Measurements from ENCODE around the gene DGAT2L6.

DGAT2L6 gene

GRCh38 chrX:70166601-70167590 lies 10.4 kb upstream of the DGAT2L6 start:
- H3K36me3 ChIP-seq (ENCODE audit: control insufficient read depth in 1 of 2, insufficient read depth in 2 of 2, low read length in 2 of 2) = peaks cover 7 to 13% of the 10 kb centered on the region in 2 donors
- no peak overlapping the region for H3K27ac ChIP-seq (ENCODE audit: low read length)
- H3K4me1 ChIP-seq (ENCODE audit: control insufficient read depth in 1 of 2, insufficient read depth in 2 of 2, low read length in 2 of 2) = peaks cover 0 to 4% of the 10 kb centered on the region in 2 donors
- H3K9me3 ChIP-seq (ENCODE audit: control insufficient read depth in 1 of 2, low read length in 2 of 2) = no peaks in the 10 kb centered on the region
- H3K27me3 ChIP-seq (ENCODE audit: low read depth, low read length) = no peaks in the 10 kb centered on the region
- H3K4me3 ChIP-seq (ENCODE audit: low read depth in 1 of 2, low read length in 2 of 2) = no peak overlapping the region

GRCh38 chrX:70168238-70169188 lies 8.8 kb upstream of the DGAT2L6 start:
- peak overlapping the region in 1 of 2 donors; percentile 11 for H3K4me3 ChIP-seq (ENCODE audit: low read depth in 1 of 2, low read length in 2 of 2)
- H3K9me3 ChIP-seq (ENCODE audit: control insufficient read depth in 1 of 2, low read length in 2 of 2) = no peaks in the 10 kb centered on the region
- H3K27me3 ChIP-seq (ENCODE audit: low read depth, low read length) = no peaks in the 10 kb centered on the region
- H3K27ac ChIP-seq (ENCODE audit: low read length) = peak overlapping the region; percentile 4
- peaks cover 0 to 4% of the 10 kb centered on the region in 2 donors for H3K4me1 ChIP-seq (ENCODE audit: control insufficient read depth in 1 of 2, insufficient read depth in 2 of 2, low read length in 2 of 2)
- H3K36me3 ChIP-seq (ENCODE audit: control insufficient read depth in 1 of 2, insufficient read depth in 2 of 2, low read length in 2 of 2) = peaks cover 7 to 13% of the 10 kb centered on the region in 2 donors

GRCh38 chrX:70169281-70169680 lies 8.0 kb upstream of the DGAT2L6 start:
- H3K9me3 ChIP-seq (ENCODE audit: control insufficient read depth in 1 of 2, low read length in 2 of 2) = no peaks in the 10 kb centered on the region
- H3K36me3 ChIP-seq (ENCODE audit: control insufficient read depth in 1 of 2, insufficient read depth in 2 of 2, low read length in 2 of 2) = peaks cover 7 to 13% of the 10 kb centered on the region in 2 donors
- no peaks in the 10 kb centered on the region for H3K27me3 ChIP-seq (ENCODE audit: low read depth, low read length)
- no peak overlapping the region for H3K4me3 ChIP-seq (ENCODE audit: low read depth in 1 of 2, low read length in 2 of 2)
- no peak overlapping the region for H3K27ac ChIP-seq (ENCODE audit: low read length)
- peaks cover 0 to 4% of the 10 kb centered on the region in 2 donors for H3K4me1 ChIP-seq (ENCODE audit: control insufficient read depth in 1 of 2, insufficient read depth in 2 of 2, low read length in 2 of 2)

GRCh38 chrX:70171624-70172023 lies 5.7 kb upstream of the DGAT2L6 start:
- Histone ChIP-seq H3K9me3 (ENCODE audit: control insufficient read depth in 1 of 2, low read length in 2 of 2) (no peaks in the 10 kb centered on the region), H3K4me1 (ENCODE audit: control insufficient read depth in 1 of 2, insufficient read depth in 2 of 2, low read length in 2 of 2) (peaks cover 0 to 4% of the 10 kb centered on the region in 2 donors), H3K27ac (ENCODE audit: low read length) (no peak overlapping the region), H3K27me3 (ENCODE audit: low read depth, low read length) (no peaks in the 10 kb centered on the region), H3K36me3 (ENCODE audit: control insufficient read depth in 1 of 2, insufficient read depth in 2 of 2, low read length in 2 of 2) (no peaks in the 10 kb centered on the region), H3K4me3 (ENCODE audit: low read depth in 1 of 2, low read length in 2 of 2) (no peak overlapping the region)

- Histone ChIP-seq H3K4me1 (ENCODE audit: control insufficient read depth in 1 of 2, insufficient read depth in 2 of 2, low read length in 2 of 2) (peaks cover 0 to 4% of the 10 kb centered on the region in 2 donors), H3K27me3 (ENCODE audit: low read depth, low read length) (no peaks in the 10 kb centered on the region), H3K9me3 (ENCODE audit: control insufficient read depth in 1 of 2, low read length in 2 of 2) (no peaks in the 10 kb centered on the region), H3K4me3 (ENCODE audit: low read depth in 1 of 2, low read length in 2 of 2) (no peak overlapping the region), H3K27ac (ENCODE audit: low read length) (no peak overlapping the region), H3K36me3 (ENCODE audit: control insufficient read depth in 1 of 2, insufficient read depth in 2 of 2, low read length in 2 of 2) (no peaks in the 10 kb centered on the region)
Measured at GRCh38 chrX:70172221-70172620, 5.1 kb upstream of the DGAT2L6 start.

GRCh38 chrX:70172964-70173363 lies 4.3 kb upstream of the DGAT2L6 start:
- Histone ChIP-seq H3K4me3 (ENCODE audit: low read depth in 1 of 2, low read length in 2 of 2) (no peak overlapping the region), H3K36me3 (ENCODE audit: control insufficient read depth in 1 of 2, insufficient read depth in 2 of 2, low read length in 2 of 2) (no peaks in the 10 kb centered on the region), H3K4me1 (ENCODE audit: control insufficient read depth in 1 of 2, insufficient read depth in 2 of 2, low read length in 2 of 2) (peaks cover 0 to 4% of the 10 kb centered on the region in 2 donors), H3K27ac (ENCODE audit: low read length) (no peak overlapping the region), H3K27me3 (ENCODE audit: low read depth, low read length) (no peaks in the 10 kb centered on the region), H3K9me3 (ENCODE audit: control insufficient read depth in 1 of 2, low read length in 2 of 2) (no peaks in the 10 kb centered on the region)

- no peaks in the 10 kb centered on the region for H3K9me3 ChIP-seq (ENCODE audit: control insufficient read depth in 1 of 2, low read length in 2 of 2)
- H3K36me3 ChIP-seq (ENCODE audit: control insufficient read depth in 1 of 2, insufficient read depth in 2 of 2, low read length in 2 of 2) = no peaks in the 10 kb centered on the region
- H3K27me3 ChIP-seq (ENCODE audit: low read depth, low read length) = no peaks in the 10 kb centered on the region
- no peak overlapping the region for H3K4me3 ChIP-seq (ENCODE audit: low read depth in 1 of 2, low read length in 2 of 2)
- no peak overlapping the region for H3K27ac ChIP-seq (ENCODE audit: low read length)
- H3K4me1 ChIP-seq (ENCODE audit: control insufficient read depth in 1 of 2, insufficient read depth in 2 of 2, low read length in 2 of 2) = no peaks in the 10 kb centered on the region
Measured at GRCh38 chrX:70174754-70175153, 2.5 kb upstream of the DGAT2L6 start.

GRCh38 chrX:70175338-70175737 lies 1.9 kb upstream of the DGAT2L6 start:
- Histone ChIP-seq H3K4me1 (ENCODE audit: control insufficient read depth in 1 of 2, insufficient read depth in 2 of 2, low read length in 2 of 2) (no peaks in the 10 kb centered on the region), H3K27ac (ENCODE audit: low read length) (no peak overlapping the region), H3K9me3 (ENCODE audit: control insufficient read depth in 1 of 2, low read length in 2 of 2) (no peaks in the 10 kb centered on the region), H3K36me3 (ENCODE audit: control insufficient read depth in 1 of 2, insufficient read depth in 2 of 2, low read length in 2 of 2) (no peaks in the 10 kb centered on the region), H3K4me3 (ENCODE audit: low read depth in 1 of 2, low read length in 2 of 2) (no peak overlapping the region), H3K27me3 (ENCODE audit: low read depth, low read length) (no peaks in the 10 kb centered on the region)

- Histone ChIP-seq H3K9me3 (ENCODE audit: control insufficient read depth in 1 of 2, low read length in 2 of 2) (no peaks in the 10 kb centered on the region), H3K4me3 (ENCODE audit: low read depth in 1 of 2, low read length in 2 of 2) (no peak overlapping the region), H3K36me3 (ENCODE audit: control insufficient read depth in 1 of 2, insufficient read depth in 2 of 2, low read length in 2 of 2) (no peaks in the 10 kb centered on the region), H3K4me1 (ENCODE audit: control insufficient read depth in 1 of 2, insufficient read depth in 2 of 2, low read length in 2 of 2) (no peaks in the 10 kb centered on the region), H3K27me3 (ENCODE audit: low read depth, low read length) (no peaks in the 10 kb centered on the region), H3K27ac (ENCODE audit: low read length) (no peak overlapping the region)
Measured at GRCh38 chrX:70183091-70183490, 5.8 kb downstream of the DGAT2L6 start.

GRCh38 chrX:70190225-70190624 lies 12.9 kb downstream of the DGAT2L6 start:
- no peak overlapping the region for H3K4me3 ChIP-seq (ENCODE audit: low read depth in 1 of 2, low read length in 2 of 2)
- no peak overlapping the region for H3K27ac ChIP-seq (ENCODE audit: low read length)
- no peaks in the 10 kb centered on the region for H3K4me1 ChIP-seq (ENCODE audit: control insufficient read depth in 1 of 2, insufficient read depth in 2 of 2, low read length in 2 of 2)
- no peaks in the 10 kb centered on the region for H3K36me3 ChIP-seq (ENCODE audit: control insufficient read depth in 1 of 2, insufficient read depth in 2 of 2, low read length in 2 of 2)
- H3K27me3 ChIP-seq (ENCODE audit: low read depth, low read length) = no peaks in the 10 kb centered on the region
- H3K9me3 ChIP-seq (ENCODE audit: control insufficient read depth in 1 of 2, low read length in 2 of 2) = no peaks in the 10 kb centered on the region
